PC-9 (cell line): ENCODE data around the gene CHCHD2. TPM values are rescaled to one million over a fixed set of nuclear protein-coding genes. Genes with fewer than 3 reads are reported as not detected.
"Not testable (repeated sequence)": the region's sequence is repeated elsewhere in the genome, so short reads cannot be mapped to it uniquely, and the experiment has no call there.

ENCODE experiments used
- BruUV-seq: library from RNA; stranded (reverse); fragments of 400-500 nt; replicated peaks from 2 replicates; lab custom pipeline; 2021; lab: Mats Ljungman, UMichigan
- CTCF ChIA-PET: fragments of 300-600 bp; sonication (Branson Sonifier 250); formaldehyde crosslinking; loops from one replicate; lab custom pipeline; 2022; ENCODE audit warnings: antibody characterized with exemption; lab: Charles Lee
- POLR2A ChIA-PET: fragments of 300-600 bp; sonication (Branson Sonifier 250); formaldehyde crosslinking; loops from one replicate; lab custom pipeline; 2022; ENCODE audit warnings: antibody characterized with exemption; ENCODE audit not compliant: unreplicated experiment; lab: Charles Lee
- DNase-seq, 2 experiments: peaks; one replicate each; pipeline versions ENCODE4 v3.0.0 to v3.0.0-alpha.2; 2015 to 2022; ENCODE audit warnings: mixed read lengths in 1 of 2
- H2AFZ ChIP-seq: fragments of 200-600 bp; sonication (generic); 2 replicates; pipeline ENCODE4 v1.8.1; 2017; ENCODE audit warnings: antibody characterized with exemption
- H3F3A ChIP-seq: fragments of 200-600 bp; sonication (generic); 2 replicates; pipeline ENCODE4 v1.8.1; 2017; ENCODE audit warnings: antibody characterized with exemption, mild to moderate bottlenecking, low read depth; ENCODE audit not compliant: insufficient read depth
- H3K27ac ChIP-seq: fragments of 200-600 bp; sonication (generic); 2 replicates; pipeline ENCODE4 v1.6.1; 2016; ENCODE audit warnings: mixed run types
- H3K27me3 ChIP-seq: fragments of 200-600 bp; sonication (generic); 2 replicates; pipeline ENCODE4 v1.6.1; 2016; ENCODE audit warnings: low read depth, mixed run types; ENCODE audit not compliant: insufficient read depth
- H3K36me3 ChIP-seq: fragments of 200-600 bp; sonication (generic); 2 replicates; pipeline ENCODE4 v1.6.1; 2016; ENCODE audit warnings: low read depth, mixed run types
- H3K4me1 ChIP-seq: fragments of 200-600 bp; sonication (generic); replicated peaks from 2 replicates; pipeline ENCODE4 v1.6.1; 2016; ENCODE audit warnings: mixed run types; ENCODE audit not compliant: insufficient read depth
- H3K4me2 ChIP-seq: fragments of 200-600 bp; sonication (generic); 2 replicates; pipeline ENCODE4 v1.6.1; 2017; ENCODE audit warnings: mixed run types
- H3K4me3 ChIP-seq: fragments of 200-600 bp; sonication (generic); 2 replicates; pipeline ENCODE4 v1.6.1; 2016; ENCODE audit warnings: mixed run types
- H3K79me2 ChIP-seq: fragments of 200-600 bp; sonication (generic); 2 replicates; pipeline ENCODE4 v1.6.1; 2017; ENCODE audit warnings: low read depth, mixed run types
- H3K9me2 ChIP-seq: fragments of 200-600 bp; sonication (generic); 2 replicates; pipeline ENCODE4 v1.8.1; 2017; ENCODE audit warnings: mild to moderate bottlenecking; ENCODE audit not compliant: insufficient read depth
- H3K9me3 ChIP-seq: fragments of 200-600 bp; sonication (generic); 2 replicates; pipeline ENCODE4 v1.8.1; 2016; ENCODE audit warnings: low read depth; ENCODE audit not compliant: insufficient read depth
- H4K20me1 ChIP-seq: fragments of 200-600 bp; sonication (generic); 2 replicates; pipeline ENCODE4 v1.8.1; 2017; ENCODE audit not compliant: insufficient read depth
- CTCF ChIP-seq: fragments of 200-600 bp; sonication (generic); conservative IDR thresholded peaks from 2 replicates; pipeline ENCODE4 v1.6.1; 2017; ENCODE audit warnings: mixed run types, antibody characterized with exemption, mild to moderate bottlenecking, moderate library complexity
- EZH2 ChIP-seq: fragments of 200-600 bp; sonication (generic); IDR thresholded peaks from 2 replicates; pipeline ENCODE4 v1.8.0; 2017; ENCODE audit warnings: antibody characterized with exemption, low read depth
- intact Hi-C: fragments of 100-400 bp; cut with micrococcal nuclease; formaldehyde crosslinking; loops from one replicate; pipeline ENCODE4 v1.10.0; 2022; ENCODE audit not compliant: unreplicated experiment
- total RNA-seq: library from RNA; stranded (reverse); gene quantifications from 2 replicates; pipeline ENCODE4 v1.2.3, GENCODE V29; 2021

Gene CHCHD2
- total RNA-seq, 1 experiment from 2014 or later: 978 TPM

GRCh38 chr7:56083150-56083785 lies 23.0 kb downstream of the CHCHD2 start:
- Histone ChIP-seq H4K20me1 (no peaks in the 10 kb centered on the region), H3K9me3 (no peaks in the 10 kb centered on the region), H2AFZ (no peak overlapping the region), H3K4me1 (no peaks in the 10 kb centered on the region), H3F3A (peaks cover 11% of the 10 kb centered on the region; the same call in 1 of the 2 replicates), H3K4me2 (no peak overlapping the region), H3K79me2 (no peaks in the 10 kb centered on the region), H3K27ac (no peak overlapping the region), H3K9me2 (no peaks in the 10 kb centered on the region), H3K4me3 (no peak overlapping the region), H3K36me3 (peaks cover 22% of the 10 kb centered on the region), H3K27me3 (no peaks in the 10 kb centered on the region)
- DNase-seq: no peak
- no TSS peak for BruUV-seq
- TF ChIP-seq CTCF (no peak), EZH2 (no peak)
- intact Hi-C loops: no loop called here
- ChIA-PET CTCF (no interaction called here), POLR2A (interaction anchor here (0.6 to 0.7 kb wide), 2 partner anchors 10 to 18 kb away, joined by 6 to 37 read pairs; no protein-coding TSS in a partner anchor)

GRCh38 chr7:56081626-56082340 lies 24.5 kb downstream of the CHCHD2 start:
- H3K36me3 ChIP-seq: peaks cover 31% of the 10 kb centered on the region
- H3K4me1 ChIP-seq: peaks cover 7% of the 10 kb centered on the region
- H3K27ac ChIP-seq: no peak overlapping the region
- H3K27me3 ChIP-seq: no peaks in the 10 kb centered on the region
- intact Hi-C loops: no loop called here
- no peaks in the 10 kb centered on the region for H3K9me2 ChIP-seq
- ChIA-PET CTCF (no interaction called here), POLR2A (no interaction called here)
- peaks cover 18% of the 10 kb centered on the region for H3F3A ChIP-seq
- no peak for DNase-seq
- H2AFZ ChIP-seq: no peak overlapping the region
- TF ChIP-seq EZH2: no peak
- TF ChIP-seq CTCF: no peak
- no peaks in the 10 kb centered on the region for H3K79me2 ChIP-seq
- H4K20me1 ChIP-seq: no peaks in the 10 kb centered on the region
- H3K4me3 ChIP-seq: no peak overlapping the region
- H3K4me2 ChIP-seq: no peak overlapping the region
- no TSS peak for BruUV-seq
- H3K9me3 ChIP-seq: no peaks in the 10 kb centered on the region

GRCh38 chr7:56080726-56081435 lies 25.4 kb downstream of the CHCHD2 start:
- Histone ChIP-seq H3K36me3 (peaks cover 31% of the 10 kb centered on the region), H3K4me1 (peaks cover 16% of the 10 kb centered on the region), H3F3A (peaks cover 27% of the 10 kb centered on the region)
- intact Hi-C loops, H3K4me3 ChIP-seq, POLR2A ChIA-PET, H3K79me2 ChIP-seq, BruUV-seq, H3K27me3 ChIP-seq, H2AFZ ChIP-seq, H3K27ac ChIP-seq, H4K20me1 ChIP-seq, DNase-seq, H3K4me2 ChIP-seq, H3K9me3 ChIP-seq, H3K9me2 ChIP-seq, CTCF ChIA-PET: not testable (repeated sequence)
